CD4-positive, alpha-beta T cell treated with Interleukin-6 for 4 hours (primary cell): ENCODE data around the gene WDR35.

Experiments
- DNase-seq: peaks from one replicate; pipeline ENCODE4 v3.0.0-alpha.2; 2020; ENCODE audit warnings: mixed read lengths

WDR35 gene

GRCh38 chr2:19868701-19869580, 121.0 kb downstream of the WDR35 start:
- peak; percentile 82 for DNase-seq

- DNase-seq: no peak
Measured at GRCh38 chr2:19868224-19868623, 121.7 kb downstream of the WDR35 start.

GRCh38 chr2:19866771-19867170, 123.1 kb downstream of the WDR35 start:
- DNase-seq: no peak

- no peak for DNase-seq
Measured at GRCh38 chr2:19865151-19865550, 124.8 kb downstream of the WDR35 start.

- DNase-seq: no peak
Measured at GRCh38 chr2:19864381-19864780, 125.5 kb downstream of the WDR35 start.

- DNase-seq: peak; percentile 72
Measured at GRCh38 chr2:19863303-19864041, 126.4 kb downstream of the WDR35 start.

GRCh38 chr2:19861813-19862212, 128.1 kb downstream of the WDR35 start:
- no peak for DNase-seq
